SW480 (cell line): ENCODE results near the gene PCDH17.

Experiments used
- DNase-seq: peaks from one replicate; pipeline ENCODE4 v3.0.0-alpha.2; 2016; ENCODE audit warnings: low spot score

PCDH17 gene, protein sequence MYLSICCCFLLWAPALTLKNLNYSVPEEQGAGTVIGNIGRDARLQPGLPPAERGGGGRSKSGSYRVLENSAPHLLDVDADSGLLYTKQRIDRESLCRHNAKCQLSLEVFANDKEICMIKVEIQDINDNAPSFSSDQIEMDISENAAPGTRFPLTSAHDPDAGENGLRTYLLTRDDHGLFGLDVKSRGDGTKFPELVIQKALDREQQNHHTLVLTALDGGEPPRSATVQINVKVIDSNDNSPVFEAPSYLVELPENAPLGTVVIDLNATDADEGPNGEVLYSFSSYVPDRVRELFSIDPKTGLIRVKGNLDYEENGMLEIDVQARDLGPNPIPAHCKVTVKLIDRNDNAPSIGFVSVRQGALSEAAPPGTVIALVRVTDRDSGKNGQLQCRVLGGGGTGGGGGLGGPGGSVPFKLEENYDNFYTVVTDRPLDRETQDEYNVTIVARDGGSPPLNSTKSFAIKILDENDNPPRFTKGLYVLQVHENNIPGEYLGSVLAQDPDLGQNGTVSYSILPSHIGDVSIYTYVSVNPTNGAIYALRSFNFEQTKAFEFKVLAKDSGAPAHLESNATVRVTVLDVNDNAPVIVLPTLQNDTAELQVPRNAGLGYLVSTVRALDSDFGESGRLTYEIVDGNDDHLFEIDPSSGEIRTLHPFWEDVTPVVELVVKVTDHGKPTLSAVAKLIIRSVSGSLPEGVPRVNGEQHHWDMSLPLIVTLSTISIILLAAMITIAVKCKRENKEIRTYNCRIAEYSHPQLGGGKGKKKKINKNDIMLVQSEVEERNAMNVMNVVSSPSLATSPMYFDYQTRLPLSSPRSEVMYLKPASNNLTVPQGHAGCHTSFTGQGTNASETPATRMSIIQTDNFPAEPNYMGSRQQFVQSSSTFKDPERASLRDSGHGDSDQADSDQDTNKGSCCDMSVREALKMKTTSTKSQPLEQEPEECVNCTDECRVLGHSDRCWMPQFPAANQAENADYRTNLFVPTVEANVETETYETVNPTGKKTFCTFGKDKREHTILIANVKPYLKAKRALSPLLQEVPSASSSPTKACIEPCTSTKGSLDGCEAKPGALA (N-terminal part only)

DNA sequence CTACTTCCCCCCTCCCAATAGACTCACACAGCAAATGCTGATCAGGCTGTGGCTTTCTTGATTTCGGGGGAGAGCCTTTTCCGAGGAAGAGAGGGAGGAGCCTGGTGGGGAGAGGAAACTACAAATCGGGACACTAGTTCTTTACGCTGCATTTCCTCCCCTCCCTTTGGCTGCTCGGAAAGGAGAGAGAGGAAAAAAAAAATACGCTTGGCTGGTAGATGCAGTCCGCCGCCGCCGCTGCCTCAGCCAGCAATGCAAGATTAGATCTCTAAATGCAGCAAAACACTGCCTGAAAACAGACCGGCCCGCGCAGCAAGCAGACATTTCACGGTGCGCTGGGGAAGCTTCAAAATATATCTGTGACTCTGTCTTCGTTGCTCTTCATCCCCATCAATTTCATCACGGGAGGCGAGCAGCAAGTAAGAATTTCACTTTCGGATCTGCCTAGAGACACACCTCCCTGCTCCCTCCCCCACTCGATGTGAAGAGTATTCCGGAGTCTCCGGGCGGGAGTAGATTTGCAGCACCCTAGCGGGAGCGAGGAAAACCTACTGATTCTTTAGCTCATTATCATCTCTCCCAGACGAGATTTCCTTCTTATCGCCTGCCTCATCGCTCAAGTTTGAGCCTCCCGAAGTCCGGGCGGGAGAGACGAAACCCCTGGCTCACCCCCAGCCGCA lies at the start of gene PCDH17:
TSS of gene PCDH17 (plus strand) at position 149 of the 680 bp plus-strand sequence. CDS start 803 bp downstream, outside the sequence.
- DNase-seq, result no peak

DNA sequence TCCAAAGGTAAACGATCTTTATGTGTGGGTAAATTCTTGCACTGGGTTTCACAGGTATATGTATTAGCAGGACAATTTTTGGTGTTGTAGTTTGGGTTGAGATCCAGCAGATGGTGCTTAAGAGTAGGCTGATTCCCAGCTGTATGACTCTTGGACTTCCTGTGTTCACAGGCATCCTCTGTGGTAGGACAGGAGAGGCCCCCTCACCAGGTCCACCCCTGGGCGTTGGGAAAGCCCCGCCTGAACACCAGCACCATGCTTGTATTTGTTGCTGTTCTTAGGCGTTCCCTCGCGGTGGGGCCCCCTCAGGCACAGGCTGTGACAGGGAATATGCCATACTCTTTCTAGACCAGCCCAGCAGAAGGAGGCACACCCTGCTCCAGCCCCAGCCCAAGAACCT lies 49.5 kb upstream of the PCDH17 start:
- DNase-seq, result no peak

DNA sequence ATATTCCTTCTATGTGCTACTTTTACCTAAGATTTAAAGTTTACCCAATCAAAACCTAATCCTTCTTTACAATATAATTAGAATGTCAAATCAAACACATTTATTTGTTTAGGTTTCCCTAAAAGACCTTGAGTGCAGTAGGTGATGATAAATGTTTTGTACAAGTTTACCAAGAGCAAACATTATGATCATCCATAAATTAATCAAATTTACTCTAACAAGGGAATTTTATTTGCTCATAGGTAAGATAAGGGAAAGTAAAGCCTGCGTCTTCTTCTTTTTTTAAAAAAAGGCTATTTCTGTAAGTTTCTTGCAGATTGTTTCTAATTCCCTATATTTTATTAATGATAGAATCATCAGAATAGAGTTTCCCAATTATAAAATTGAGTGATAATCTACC lies 48.0 kb upstream of the PCDH17 start:
- DNase-seq, result no peak

DNA sequence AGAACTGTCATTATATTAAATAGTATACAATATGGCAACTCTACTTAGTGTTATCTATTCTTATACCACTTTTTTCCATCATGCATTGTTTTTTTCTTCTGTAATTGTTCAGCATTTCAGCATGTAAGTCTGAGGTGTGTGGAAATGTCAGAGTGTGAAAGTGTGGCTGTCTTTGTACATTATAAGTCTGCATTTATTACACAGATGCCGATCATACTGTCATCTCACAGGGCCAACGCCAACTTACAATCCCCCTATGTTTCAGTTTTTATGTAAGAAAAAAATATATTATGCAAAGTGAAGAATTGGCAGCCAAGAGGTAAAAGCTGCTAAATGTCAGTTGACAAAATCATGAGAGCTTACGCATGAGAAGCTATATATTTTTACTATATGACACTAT lies 42.9 kb upstream of the PCDH17 start:
- DNase-seq, result no peak

DNA sequence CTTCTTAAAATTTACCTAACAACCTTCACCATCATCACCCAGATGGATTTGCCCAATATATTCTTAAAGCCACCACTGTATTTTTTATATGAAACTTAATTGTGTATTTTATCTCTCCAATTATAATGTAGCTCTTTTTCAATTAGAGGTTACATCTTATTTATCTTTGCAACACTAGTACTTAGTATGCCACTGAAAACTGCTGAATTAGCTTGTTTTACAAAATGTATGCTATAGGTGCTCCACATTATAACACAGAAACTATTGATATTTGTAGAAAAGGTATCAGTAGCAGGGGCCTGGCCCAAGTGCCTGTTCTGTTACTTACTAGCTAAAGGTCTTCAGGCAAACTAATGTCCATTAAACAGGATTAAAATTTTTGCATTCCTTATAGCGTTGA lies 35.8 kb upstream of the PCDH17 start:
- DNase-seq, result no peak

DNA sequence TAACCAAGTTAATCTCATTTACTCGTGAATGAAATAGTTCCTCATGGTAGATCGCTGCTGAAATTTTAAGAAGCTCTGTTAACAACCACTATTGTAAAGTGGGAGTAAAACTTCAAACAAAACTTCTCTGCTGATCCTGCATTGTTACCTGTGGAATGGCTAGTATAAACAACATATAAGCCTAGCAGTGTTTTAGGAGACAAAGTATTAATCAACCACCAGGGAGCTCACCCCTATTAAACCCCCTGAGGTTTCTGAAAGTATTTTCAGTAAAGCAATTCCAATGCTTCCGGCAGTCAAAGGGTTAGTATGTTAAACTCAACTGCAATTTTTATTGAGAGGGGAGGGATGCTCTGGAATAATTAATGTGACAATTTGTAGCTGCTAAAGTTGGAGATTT lies 30.0 kb upstream of the PCDH17 start:
- DNase-seq, result no peak

DNA sequence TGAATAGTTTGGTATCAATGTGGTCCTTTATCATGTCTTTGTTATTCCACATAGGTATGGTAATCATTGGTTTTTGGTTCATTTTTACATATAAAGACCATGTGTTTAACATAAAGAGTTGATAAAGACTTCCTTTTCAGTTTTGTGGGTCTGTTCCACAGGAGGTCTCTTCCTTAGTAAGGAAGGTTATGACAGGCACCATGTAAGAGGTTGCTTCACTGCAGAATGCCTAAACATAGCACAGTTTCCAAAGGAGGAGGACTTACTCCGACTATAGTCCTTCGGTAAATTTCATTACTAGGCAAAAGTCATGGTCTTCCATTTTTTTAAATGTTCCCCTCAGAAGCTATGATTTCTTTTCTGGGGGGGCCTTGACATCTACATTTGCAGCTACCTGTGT lies 27.1 kb upstream of the PCDH17 start:
- DNase-seq, result no peak

DNA sequence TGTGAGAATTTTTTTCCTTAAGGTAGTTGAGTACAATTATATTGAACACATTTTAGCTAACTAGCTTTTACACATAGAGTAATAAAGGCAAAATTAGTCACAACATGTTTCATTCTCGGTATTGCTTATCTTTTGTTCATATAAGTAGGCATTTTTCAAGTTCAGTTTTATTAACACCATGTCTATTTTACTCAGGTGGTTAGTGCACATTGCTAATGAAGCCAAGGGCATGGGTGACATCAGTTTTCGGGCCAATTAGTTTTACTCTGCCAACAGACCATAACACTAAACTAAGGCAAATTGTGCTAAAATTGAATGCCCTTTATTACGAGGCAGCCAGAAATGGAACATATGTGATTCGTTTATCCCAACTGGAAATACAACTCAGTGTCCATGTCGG lies 19.6 kb upstream of the PCDH17 start:
- no peak for DNase-seq

DNA sequence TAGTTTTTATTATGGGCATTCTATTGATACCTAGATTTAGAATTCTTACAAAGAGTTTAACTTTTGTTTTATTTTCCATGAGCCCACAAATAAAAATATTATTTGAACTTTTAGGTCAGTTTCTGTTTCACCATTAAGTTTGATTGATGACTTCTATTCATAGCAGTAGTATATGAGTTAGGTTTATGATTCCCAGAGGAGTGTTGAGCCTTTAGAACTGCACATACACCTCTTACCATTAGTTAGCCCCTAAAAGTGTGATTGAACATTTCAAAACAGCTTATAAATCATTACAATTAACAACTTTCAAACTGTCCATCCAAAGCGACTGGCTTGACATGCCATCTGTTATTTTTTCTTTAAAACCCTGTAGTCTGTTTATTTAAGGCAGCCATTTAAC lies 19.0 kb upstream of the PCDH17 start:
- no peak for DNase-seq

DNA sequence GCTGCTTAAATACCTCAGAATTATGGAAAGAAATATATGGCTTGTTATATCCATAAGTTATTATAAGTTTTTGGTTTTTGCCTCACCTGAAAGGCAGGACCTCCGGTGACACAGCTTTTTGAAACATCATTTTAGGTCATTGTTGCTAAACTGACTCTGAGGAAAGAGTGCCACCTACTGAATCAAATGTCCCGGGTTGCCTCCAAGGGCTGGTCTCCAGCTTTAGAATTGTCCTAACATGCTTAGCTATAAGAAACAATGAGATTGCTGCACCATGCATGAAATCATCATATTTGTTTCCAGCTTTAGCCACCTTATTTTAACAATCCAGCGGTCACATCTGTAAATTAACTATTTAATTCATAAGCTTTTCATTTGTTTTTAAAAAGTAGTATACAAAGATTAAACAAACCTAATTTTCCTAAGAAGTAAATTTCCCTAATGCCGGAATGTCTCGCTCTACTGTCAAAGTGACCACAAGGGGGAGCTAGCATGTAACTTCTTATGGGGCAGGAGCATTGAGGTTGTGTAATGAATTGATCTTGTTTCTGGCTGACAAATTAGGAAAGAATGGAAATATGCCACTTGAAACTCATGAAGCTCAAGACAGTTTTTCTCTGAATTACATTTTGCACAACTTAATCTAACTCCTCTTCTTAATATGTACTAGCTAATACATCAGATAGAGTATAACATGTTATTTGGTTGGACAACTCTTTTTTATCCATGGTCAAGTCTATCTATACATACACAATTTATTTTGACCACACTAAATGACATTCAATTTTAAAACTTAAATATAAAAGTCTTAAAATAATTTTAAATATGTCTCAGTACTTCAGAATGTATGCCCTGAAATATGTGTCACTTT lies 6.7 kb upstream of the PCDH17 start:
- DNase-seq, result peak; percentile 58

DNA sequence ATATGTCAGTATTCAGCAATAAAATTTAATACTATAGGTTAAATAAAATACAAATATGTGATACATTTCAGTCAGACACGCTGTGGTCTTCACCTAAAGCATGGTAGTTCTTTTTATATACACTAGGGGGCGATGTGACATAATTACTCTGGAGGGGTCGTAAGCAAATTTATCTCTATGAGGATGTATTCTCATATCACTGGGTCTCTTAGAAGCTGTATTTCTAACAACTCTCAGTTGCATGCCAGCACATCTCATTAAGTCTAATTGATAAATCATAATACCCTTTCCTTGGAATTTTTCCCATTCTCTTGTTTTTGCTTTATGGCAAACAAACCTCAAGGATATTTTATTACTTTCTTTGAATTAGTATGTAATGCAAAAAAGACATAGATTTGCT lies 3.9 kb upstream of the PCDH17 start:
- peak; percentile 47 for DNase-seq

DNA sequence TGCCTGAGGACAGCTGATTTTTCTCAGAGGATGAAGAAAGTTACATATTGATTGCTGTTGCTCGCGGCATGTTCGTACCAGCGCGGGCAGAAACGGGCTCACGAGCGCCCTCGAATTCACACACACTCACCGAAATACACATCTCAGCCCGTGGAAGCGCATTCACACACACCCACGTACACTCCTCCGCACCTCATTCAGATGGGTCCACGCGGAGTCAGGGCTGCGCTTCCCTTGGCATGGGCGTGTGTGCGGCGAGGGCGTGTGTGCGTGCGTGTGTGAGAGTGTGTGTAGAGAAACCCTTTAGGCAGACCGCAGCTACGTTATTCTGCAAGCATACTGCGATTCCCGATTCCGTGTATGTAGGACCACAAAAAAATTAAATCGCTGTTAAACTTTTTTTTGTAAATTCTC lies 2.1 kb upstream of the PCDH17 start:
- no peak for DNase-seq

DNA sequence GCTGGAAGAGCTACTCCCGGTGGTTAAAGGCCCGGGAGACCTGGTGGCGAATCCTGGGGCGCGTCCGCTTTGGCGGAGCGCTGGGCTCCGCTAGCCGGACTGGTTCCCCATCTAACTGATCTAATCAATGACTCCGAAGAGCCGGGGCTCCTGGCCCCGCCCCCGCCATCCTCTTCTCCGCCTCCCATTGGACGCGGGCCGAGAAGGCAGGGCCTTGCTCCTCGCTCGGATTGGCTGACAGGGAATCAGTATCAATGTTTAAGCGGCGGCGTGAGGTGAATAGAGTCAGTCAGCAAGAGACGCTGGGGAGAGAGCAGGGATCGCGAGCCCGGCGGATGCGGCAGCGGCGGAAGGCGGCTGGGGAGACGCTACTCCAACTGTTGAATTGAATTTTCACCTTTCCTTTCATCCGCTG lies 1.7 kb upstream of the PCDH17 start:
- no peak for DNase-seq

DNA sequence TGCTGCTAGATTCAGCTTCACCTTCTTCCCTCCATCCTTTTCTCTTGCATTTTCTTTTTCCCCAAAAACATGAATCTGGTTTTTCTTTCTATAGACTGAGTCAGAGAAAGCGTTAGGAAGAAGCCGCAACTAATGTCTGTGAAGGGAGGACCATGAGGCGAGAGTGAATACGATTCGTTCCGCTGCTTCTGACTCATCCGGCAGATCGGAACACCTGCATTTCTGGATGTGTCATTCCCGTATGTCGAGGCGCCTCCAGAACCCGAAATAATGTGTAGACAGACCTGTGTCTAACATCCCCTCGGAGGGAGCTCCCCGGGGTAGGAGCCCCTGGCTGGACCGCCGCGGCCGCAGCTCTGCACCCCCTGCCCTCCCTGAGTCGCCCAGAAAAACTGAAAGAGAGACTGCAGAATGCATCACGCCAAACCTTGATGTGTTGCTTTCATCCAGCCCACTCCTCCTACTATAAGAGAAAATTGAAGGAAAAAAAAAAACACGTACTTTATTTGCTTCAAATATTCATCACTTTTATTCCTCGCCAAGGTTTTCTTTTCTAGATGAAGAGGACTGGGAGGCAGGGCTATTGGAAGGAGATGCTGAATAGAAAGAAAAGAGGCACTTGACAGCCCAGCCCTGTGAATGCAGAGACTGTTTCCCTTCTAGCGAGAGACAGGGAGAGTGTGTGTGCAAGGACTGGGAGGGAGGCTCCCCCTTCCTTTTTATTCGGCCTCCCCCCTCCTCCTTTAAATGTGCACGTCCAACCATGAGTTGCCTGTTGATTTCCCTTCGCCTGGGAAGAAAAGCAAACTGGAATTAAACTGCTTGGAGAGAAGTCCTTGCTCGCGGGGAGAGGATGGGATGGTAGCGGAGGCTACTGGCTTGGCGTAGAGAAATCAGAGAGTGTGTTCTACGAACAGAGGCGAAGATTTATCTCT lies 616 bp upstream of the PCDH17 start:
- no peak for DNase-seq

DNA sequence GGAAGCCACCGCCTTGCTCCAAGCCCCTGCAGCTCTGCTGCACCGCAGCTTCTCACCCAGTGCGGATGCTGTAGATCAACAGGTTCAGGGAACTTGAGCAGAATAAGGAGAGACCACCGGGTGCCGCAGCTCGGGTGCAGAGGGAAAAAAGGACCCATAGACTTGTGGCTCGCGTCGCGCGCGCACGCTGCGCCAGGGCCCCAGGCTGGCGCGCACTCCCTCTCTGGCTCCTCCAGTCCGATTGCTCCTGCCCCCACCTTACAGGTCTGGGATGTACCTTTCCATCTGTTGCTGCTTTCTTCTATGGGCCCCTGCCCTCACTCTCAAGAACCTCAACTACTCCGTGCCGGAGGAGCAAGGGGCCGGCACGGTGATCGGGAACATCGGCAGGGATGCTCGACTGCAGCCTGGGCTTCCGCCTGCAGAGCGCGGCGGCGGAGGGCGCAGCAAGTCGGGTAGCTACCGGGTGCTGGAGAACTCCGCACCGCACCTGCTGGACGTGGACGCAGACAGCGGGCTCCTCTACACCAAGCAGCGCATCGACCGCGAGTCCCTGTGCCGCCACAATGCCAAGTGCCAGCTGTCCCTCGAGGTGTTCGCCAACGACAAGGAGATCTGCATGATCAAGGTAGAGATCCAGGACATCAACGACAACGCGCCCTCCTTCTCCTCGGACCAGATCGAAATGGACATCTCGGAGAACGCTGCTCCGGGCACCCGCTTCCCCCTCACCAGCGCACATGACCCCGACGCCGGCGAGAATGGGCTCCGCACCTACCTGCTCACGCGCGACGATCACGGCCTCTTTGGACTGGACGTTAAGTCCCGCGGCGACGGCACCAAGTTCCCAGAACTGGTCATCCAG lies 964 bp downstream of the PCDH17 start:
- no peak for DNase-seq

DNA sequence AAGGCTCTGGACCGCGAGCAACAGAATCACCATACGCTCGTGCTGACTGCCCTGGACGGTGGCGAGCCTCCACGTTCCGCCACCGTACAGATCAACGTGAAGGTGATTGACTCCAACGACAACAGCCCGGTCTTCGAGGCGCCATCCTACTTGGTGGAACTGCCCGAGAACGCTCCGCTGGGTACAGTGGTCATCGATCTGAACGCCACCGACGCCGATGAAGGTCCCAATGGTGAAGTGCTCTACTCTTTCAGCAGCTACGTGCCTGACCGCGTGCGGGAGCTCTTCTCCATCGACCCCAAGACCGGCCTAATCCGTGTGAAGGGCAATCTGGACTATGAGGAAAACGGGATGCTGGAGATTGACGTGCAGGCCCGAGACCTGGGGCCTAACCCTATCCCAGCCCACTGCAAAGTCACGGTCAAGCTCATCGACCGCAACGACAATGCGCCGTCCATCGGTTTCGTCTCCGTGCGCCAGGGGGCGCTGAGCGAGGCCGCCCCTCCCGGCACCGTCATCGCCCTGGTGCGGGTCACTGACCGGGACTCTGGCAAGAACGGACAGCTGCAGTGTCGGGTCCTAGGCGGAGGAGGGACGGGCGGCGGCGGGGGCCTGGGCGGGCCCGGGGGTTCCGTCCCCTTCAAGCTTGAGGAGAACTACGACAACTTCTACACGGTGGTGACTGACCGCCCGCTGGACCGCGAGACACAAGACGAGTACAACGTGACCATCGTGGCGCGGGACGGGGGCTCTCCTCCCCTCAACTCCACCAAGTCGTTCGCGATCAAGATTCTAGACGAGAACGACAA lies 1.8 kb downstream of the PCDH17 start:
- no peak for DNase-seq

DNA sequence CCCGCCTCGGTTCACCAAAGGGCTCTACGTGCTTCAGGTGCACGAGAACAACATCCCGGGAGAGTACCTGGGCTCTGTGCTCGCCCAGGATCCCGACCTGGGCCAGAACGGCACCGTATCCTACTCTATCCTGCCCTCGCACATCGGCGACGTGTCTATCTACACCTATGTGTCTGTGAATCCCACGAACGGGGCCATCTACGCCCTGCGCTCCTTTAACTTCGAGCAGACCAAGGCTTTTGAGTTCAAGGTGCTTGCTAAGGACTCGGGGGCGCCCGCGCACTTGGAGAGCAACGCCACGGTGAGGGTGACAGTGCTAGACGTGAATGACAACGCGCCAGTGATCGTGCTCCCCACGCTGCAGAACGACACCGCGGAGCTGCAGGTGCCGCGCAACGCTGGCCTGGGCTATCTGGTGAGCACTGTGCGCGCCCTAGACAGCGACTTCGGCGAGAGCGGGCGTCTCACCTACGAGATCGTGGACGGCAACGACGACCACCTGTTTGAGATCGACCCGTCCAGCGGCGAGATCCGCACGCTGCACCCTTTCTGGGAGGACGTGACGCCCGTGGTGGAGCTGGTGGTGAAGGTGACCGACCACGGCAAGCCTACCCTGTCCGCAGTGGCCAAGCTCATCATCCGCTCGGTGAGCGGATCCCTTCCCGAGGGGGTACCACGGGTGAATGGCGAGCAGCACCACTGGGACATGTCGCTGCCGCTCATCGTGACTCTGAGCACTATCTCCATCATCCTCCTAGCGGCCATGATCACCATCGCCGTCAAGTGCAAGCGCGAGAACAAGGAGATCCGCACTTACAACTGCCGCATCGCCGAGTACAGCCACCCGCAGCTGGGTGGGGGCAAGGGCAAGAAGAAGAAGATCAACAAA lies 2.6 kb downstream of the PCDH17 start:
- DNase-seq, result no peak
